ENCODE measurements around the gene SCTR.
A peak's percentile ranks its signal among the peaks of the same experiment; 100 is the strongest.

Gene SCTR

GRCh38 chr2:119486886-119487285, 37.4 kb downstream of the SCTR start:
- DNase-seq, result no peak

- no peak for DNase-seq
Observed at GRCh38 chr2:119486196-119486827, 38.0 kb downstream of the SCTR start.

GRCh38 chr2:119485336-119486110, 38.8 kb downstream of the SCTR start:
- no peak for DNase-seq

- DNase-seq, result no peak
Observed at GRCh38 chr2:119484834-119485233, 39.4 kb downstream of the SCTR start.

GRCh38 chr2:119483896-119484718, 40.2 kb downstream of the SCTR start:
- DNase-seq, result no peak

- DNase-seq, result no peak
Observed at GRCh38 chr2:119483395-119483753, 40.9 kb downstream of the SCTR start.

GRCh38 chr2:119482481-119483394, 41.5 kb downstream of the SCTR start:
- no peak for DNase-seq

- DNase-seq, result no peak
Observed at GRCh38 chr2:119481501-119482455, 42.5 kb downstream of the SCTR start.

GRCh38 chr2:119480718-119481142, 43.6 kb downstream of the SCTR start:
- no peak for DNase-seq

- DNase-seq, result no peak
Observed at GRCh38 chr2:119480184-119480583, 44.1 kb downstream of the SCTR start.

GRCh38 chr2:119478978-119479295, 45.3 kb downstream of the SCTR start:
- DNase-seq, result no peak

GRCh38 chr2:119478188-119478977, 45.9 kb downstream of the SCTR start:
- no peak for DNase-seq

GRCh38 chr2:119477113-119477505, 47.2 kb downstream of the SCTR start:
- no peak for DNase-seq

GRCh38 chr2:119476301-119477112, 47.8 kb downstream of the SCTR start:
- DNase-seq, result peak; percentile 39

- no peak for DNase-seq
Observed at GRCh38 chr2:119475857-119476244, 48.4 kb downstream of the SCTR start.

- no peak for DNase-seq
Observed at GRCh38 chr2:119475225-119475856, 48.9 kb downstream of the SCTR start.

- DNase-seq, result no peak
Observed at GRCh38 chr2:119474371-119475224, 49.7 kb downstream of the SCTR start.

- DNase-seq, result no peak
Observed at GRCh38 chr2:119473621-119474370, 50.5 kb downstream of the SCTR start.

Data from stimulated activated CD4-positive, alpha-beta T cell treated with anti-CD3 and anti-CD28 coated beads, Interleukin-15, amount 100 ng/mL, for 24 hours (primary cell).